HL-60 (cell line): ENCODE data around the gene TIMP2.

Experiments used
- DNase-seq, 2 experiments: peaks; one replicate each; pipeline ENCODE4 v3.0.0-alpha.2; 2010 to 2020; ENCODE audit warnings: low read depth in 1 of 2, low spot score in 1 of 2
- H3K27ac ChIP-seq: fragments of 250-450 bp; sonication (Bioruptor Pico); replicated peaks from 2 replicates; pipeline ENCODE4 v1.5.1; 2020; ENCODE audit warnings: mild to moderate bottlenecking, moderate library complexity
- H3K27me3 ChIP-seq: fragments of 250-450 bp; sonication (Bioruptor Pico); 2 replicates; pipeline ENCODE4 v1.5.1; 2021; ENCODE audit warnings: mild to moderate bottlenecking, moderate library complexity; ENCODE audit not compliant: insufficient read depth, poor library complexity, severe bottlenecking
- H3K4me3 ChIP-seq: replicated peaks from 2 replicates; pipeline ENCODE4 v1.5.1; 2011; ENCODE audit warnings: mild to moderate bottlenecking, control low read depth, low read length; ENCODE audit not compliant: insufficient read depth
- GABPA ChIP-seq: IDR thresholded peaks from 2 replicates; pipeline ENCODE4 v1.6.1; 2012; ENCODE audit warnings: low read depth
- POLR2AphosphoS5 ChIP-seq: IDR thresholded peaks from 2 replicates; pipeline ENCODE4 v1.6.1; 2012; ENCODE audit warnings: low read depth
- SPI1 ChIP-seq: IDR thresholded peaks from 2 replicates; pipeline ENCODE4 v1.6.1; 2012; ENCODE audit warnings: low read depth, mild to moderate bottlenecking, borderline replicate concordance
- TF ChIP-seq, protein P1 (sequence below): IDR thresholded peaks from one replicate; pipeline ENCODE4 v1.5.1; 2011; ENCODE audit warnings: low read length, control low read depth, inconsistent platforms; ENCODE audit not compliant: insufficient read depth
- TF ChIP-seq, protein P2 (sequence below): IDR thresholded peaks from 2 replicates; pipeline ENCODE4 v1.6.1; 2012; ENCODE audit warnings: low read depth; ENCODE audit not compliant: insufficient replicate concordance

TIMP2 gene

DNA sequence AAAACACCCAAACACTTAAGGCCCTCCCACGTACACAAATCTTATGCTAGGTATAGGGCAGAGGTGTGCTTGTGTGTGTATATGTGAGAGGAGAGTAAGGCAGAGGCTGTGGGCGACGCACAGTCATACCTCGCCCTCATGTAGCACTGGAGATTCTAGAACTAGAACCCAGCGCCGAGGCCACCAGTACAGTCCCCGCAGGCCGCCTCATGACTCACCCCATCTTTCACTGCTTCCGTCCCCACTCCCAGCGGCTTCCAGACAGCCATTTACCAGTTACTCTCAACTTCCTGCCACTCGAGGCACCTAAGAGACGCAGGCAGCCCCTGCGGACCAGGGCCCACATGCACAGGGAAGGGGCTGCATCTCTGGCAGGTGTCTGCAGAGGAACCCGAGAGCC, 119.9 kb downstream of the TIMP2 start:
- TF ChIP-seq GABPA (no peak), POLR2AphosphoS5 (no peak), SPI1 (no peak)
- TF ChIP-seq, protein P1, sequence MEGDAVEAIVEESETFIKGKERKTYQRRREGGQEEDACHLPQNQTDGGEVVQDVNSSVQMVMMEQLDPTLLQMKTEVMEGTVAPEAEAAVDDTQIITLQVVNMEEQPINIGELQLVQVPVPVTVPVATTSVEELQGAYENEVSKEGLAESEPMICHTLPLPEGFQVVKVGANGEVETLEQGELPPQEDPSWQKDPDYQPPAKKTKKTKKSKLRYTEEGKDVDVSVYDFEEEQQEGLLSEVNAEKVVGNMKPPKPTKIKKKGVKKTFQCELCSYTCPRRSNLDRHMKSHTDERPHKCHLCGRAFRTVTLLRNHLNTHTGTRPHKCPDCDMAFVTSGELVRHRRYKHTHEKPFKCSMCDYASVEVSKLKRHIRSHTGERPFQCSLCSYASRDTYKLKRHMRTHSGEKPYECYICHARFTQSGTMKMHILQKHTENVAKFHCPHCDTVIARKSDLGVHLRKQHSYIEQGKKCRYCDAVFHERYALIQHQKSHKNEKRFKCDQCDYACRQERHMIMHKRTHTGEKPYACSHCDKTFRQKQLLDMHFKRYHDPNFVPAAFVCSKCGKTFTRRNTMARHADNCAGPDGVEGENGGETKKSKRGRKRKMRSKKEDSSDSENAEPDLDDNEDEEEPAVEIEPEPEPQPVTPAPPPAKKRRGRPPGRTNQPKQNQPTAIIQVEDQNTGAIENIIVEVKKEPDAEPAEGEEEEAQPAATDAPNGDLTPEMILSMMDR = no peak
- TF ChIP-seq, protein P2, sequence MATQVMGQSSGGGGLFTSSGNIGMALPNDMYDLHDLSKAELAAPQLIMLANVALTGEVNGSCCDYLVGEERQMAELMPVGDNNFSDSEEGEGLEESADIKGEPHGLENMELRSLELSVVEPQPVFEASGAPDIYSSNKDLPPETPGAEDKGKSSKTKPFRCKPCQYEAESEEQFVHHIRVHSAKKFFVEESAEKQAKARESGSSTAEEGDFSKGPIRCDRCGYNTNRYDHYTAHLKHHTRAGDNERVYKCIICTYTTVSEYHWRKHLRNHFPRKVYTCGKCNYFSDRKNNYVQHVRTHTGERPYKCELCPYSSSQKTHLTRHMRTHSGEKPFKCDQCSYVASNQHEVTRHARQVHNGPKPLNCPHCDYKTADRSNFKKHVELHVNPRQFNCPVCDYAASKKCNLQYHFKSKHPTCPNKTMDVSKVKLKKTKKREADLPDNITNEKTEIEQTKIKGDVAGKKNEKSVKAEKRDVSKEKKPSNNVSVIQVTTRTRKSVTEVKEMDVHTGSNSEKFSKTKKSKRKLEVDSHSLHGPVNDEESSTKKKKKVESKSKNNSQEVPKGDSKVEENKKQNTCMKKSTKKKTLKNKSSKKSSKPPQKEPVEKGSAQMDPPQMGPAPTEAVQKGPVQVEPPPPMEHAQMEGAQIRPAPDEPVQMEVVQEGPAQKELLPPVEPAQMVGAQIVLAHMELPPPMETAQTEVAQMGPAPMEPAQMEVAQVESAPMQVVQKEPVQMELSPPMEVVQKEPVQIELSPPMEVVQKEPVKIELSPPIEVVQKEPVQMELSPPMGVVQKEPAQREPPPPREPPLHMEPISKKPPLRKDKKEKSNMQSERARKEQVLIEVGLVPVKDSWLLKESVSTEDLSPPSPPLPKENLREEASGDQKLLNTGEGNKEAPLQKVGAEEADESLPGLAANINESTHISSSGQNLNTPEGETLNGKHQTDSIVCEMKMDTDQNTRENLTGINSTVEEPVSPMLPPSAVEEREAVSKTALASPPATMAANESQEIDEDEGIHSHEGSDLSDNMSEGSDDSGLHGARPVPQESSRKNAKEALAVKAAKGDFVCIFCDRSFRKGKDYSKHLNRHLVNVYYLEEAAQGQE = no peak
- no peaks in the 10 kb centered on the region for H3K27me3 ChIP-seq
- H3K27ac ChIP-seq = no peak overlapping the region
- H3K4me3 ChIP-seq = no peak overlapping the region
- DNase-seq = no peak

DNA sequence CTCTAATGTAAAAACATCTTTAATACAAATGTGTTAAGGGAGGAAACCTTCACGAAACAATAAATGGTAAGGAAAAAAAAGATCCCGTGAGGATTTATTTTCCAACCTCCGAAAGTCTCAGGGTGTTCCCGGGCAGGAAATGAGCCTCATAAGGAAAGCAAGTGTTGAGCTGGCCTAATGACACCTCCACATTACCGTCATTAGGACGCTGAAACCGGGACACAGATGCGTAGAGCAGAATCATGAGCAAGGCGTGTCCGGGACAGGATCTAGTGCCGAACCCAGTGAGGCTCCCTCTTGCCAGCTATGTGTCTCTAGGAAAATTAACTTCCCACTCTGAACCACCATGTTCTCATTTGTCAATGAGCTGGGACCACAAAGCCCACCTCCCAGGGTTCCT, 120.4 kb downstream of the TIMP2 start:
- Histone ChIP-seq H3K4me3 (no peak overlapping the region), H3K27me3 (no peaks in the 10 kb centered on the region), H3K27ac (no peak overlapping the region)
- TF ChIP-seq POLR2AphosphoS5 (no peak), GABPA (no peak), SPI1 (no peak)
- TF ChIP-seq, protein P2 = no peak
- TF ChIP-seq, protein P1 = no peak
- no peak for DNase-seq

DNA sequence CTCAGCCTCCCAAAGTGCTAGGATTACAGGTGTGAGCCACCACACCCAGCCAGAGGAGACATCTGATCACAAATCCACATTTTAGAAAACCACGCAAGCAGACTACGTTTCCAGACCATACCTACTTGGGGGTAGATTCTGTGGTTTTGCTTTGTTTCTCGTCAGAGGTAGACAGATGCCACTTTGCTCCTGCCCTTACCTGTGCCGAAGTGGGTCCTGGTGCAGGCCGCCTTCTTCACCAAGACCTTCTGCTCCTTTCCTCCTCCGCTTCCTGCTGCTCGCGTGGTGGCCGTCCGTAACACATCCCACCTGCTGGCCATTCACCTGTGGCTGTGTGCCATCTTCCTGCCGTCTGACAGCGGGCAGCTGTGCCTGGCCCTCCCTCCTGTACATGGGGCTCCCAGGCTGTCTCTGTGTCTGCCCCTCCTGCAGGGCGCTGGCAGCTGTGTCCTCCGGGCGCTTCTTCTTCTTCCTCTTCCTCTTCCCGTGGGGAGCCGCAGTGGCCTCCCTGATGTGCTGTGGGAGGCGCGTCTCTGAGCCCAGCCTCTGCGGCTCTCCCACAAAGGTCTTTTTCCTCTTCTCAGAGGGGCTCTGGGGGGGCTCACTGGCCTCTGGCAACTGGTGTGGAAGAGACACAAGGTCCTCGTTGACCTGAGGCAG, 121.9 kb downstream of the TIMP2 start:
- peak in 1 of 2 experiments; percentile 75 for DNase-seq
- TF ChIP-seq SPI1 = peak; percentile 66; the same call in 1 of the 2 replicates
- TF ChIP-seq GABPA = no peak
- TF ChIP-seq, protein P1 = no peak
- TF ChIP-seq, protein P2 = no peak
- TF ChIP-seq POLR2AphosphoS5 = peak; percentile 26; the same call in 1 of the 2 replicates
- no peaks in the 10 kb centered on the region for H3K27me3 ChIP-seq
- H3K4me3 ChIP-seq = no peak overlapping the region
- 0 out of 2 replicates have a peak overlapping the region, but pooled peaks have one; percentile 19 for H3K27ac ChIP-seq
